ENCODE results near the gene KIF1C. TPM values are rescaled to one million over a fixed set of nuclear protein-coding genes. Genes with fewer than 3 reads are reported as not detected.

The KIF1C gene
- total and polyA plus RNA-seq, 2 donors (not counting 1 experiment from before 2014, with no cell fraction given) = 5.7 to 29.6 TPM

GRCh38 chr17:4986951-4987766 is 10.6 kb upstream of the KIF1C start, which contains the start of gene CAMTA2:
CAMTA2 (minus strand) TSS chr17:4987675; CDS start chr17:4986222, 1,453 bp downstream.
- peak; percentile 88 for TF ChIP-seq CTCF (IDR thresholded peaks at IDR 0.05)
- no peak for TF ChIP-seq EZH2 (IDR thresholded peaks at IDR 0.05; ENCODE audit: borderline replicate concordance, insufficient read depth, low read depth, low read length, poor library complexity, severe bottlenecking)
- H3K4me1 ChIP-seq (ENCODE audit: control insufficient read depth in 2 of 2, insufficient read depth in 2 of 2, low read length in 2 of 2) = peaks cover 21 to 28% of the 10 kb centered on the region in 2 donors
- H3K27me3 Mint-ChIP-seq = no peaks in the 10 kb centered on the region
- no peaks in the 10 kb centered on the region for H3K9me3 Mint-ChIP-seq (ENCODE audit: insufficient read depth)
- WGBS (ENCODE audit: insufficient coverage) = 2% methylated on average over 61 of the region's 78 CpGs
- H3K9ac ChIP-seq (ENCODE audit: low read length) = peak within 1 kb of the TSS; percentile 88
- H3K9me3 ChIP-seq (ENCODE audit: control extremely low read depth in 1 of 3, control insufficient read depth in 2 of 3, insufficient read depth in 1 of 3, low read length in 2 of 3) = no peaks in the 10 kb centered on the region
- H3K27me3 ChIP-seq (replicated peaks in 1 of 4; ENCODE audit: control extremely low read depth in 1 of 4, control insufficient read depth in 3 of 4, insufficient read depth in 4 of 4, low read length in 3 of 4) = no peaks in the 10 kb centered on the region
- DNase-seq = peak; percentile 91
- H2AFZ ChIP-seq (ENCODE audit: insufficient read depth, low read depth, low read length, poor library complexity, severe bottlenecking) = peak within 1 kb of the TSS; percentile 96
- H3K4me3 Mint-ChIP-seq = peak within 1 kb of the TSS; percentile 91
- H4K20me1 ChIP-seq (ENCODE audit: control insufficient read depth, insufficient read depth, low read length, poor library complexity, severe bottlenecking) = no peaks in the 10 kb centered on the region
- peak within 1 kb of the TSS; percentile 90 for H3K27ac Mint-ChIP-seq
- intact Hi-C loops (cut with micrococcal nuclease) = loop anchor here (1.0 to 5.0 kb wide), 5 partner anchors 10 to 125 kb away; partner anchors contain the start of genes INCA1, KIF1C, SPAG7 and ZNF232
- H3K36me3 ChIP-seq (replicated peaks in 1 of 2; ENCODE audit: control extremely low read depth in 1 of 2, control insufficient read depth in 1 of 2, extremely low read depth in 1 of 2, insufficient read depth in 2 of 2, low read length in 1 of 2) = peaks cover 0 to 10% of the 10 kb centered on the region in 2 experiments
- CTCF ChIA-PET = interaction anchor here (0.7 to 5.9 kb wide), 16 partner anchors 8 to 325 kb away, joined by 3 to 35 read pairs (median 3); partner anchors contain the start of genes CHRNE, INCA1, KIF1C and RNF167
- POLR2A ChIA-PET = interaction anchor here (0.6 to 3.1 kb wide), 9 partner anchors 10 to 620 kb away, joined by 3 to 11 read pairs (median 6); partner anchors contain the start of genes INCA1, KIF1C, RNF167 and SLC25A11
- peak within 1 kb of the TSS; percentile 95 for H3K4me2 ChIP-seq (replicated peaks; ENCODE audit: low read depth, low read length, poor library complexity, severe bottlenecking)
- peaks cover 35% of the 10 kb centered on the region for H3K4me1 Mint-ChIP-seq
- H3K27ac ChIP-seq (ENCODE audit: low read length in 2 of 2) = peak within 1 kb of the TSS; percentile 84 to 90
- peaks cover 6% of the 10 kb centered on the region for H3K79me2 ChIP-seq (ENCODE audit: control insufficient read depth, insufficient read depth, low read length)
- ATAC-seq (ENCODE audit: low read depth) = peak; percentile 89
- peak within 1 kb of the TSS; percentile 67 to 96 (median 81) for H3K4me3 ChIP-seq (ENCODE audit: control extremely low read depth in 1 of 5, extremely low read depth in 1 of 5, insufficient read depth in 1 of 5, low read depth in 2 of 5, low read length in 4 of 5)
